ENCODE data around the gene MYLK.

MYLK gene

DNA sequence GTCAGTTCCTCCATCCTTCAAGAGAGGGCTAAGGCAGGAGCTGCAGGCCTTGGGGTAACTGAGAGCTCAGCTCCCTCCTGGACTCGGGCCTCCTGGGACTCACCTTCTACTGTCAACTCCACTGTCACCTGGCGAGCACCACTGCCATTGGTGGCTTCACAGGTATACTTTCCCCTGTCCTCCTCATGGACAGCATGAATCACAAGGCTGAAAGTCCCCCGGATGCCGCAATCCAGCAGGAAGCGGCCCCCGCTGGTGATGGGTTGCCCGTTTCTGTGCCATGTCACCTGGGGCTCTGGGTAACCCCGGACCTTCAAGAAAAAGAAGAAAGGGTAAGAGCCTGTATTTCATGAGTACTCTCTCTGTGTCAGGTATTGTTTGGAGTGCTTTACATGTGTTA, 131.9 kb downstream of the MYLK start:
- Histone ChIP-seq H3K27me3 (ENCODE audit: control insufficient read depth, insufficient read depth, low read length) (no peaks in the 10 kb centered on the region), H3K27ac (ENCODE audit: low read length) (no peak overlapping the region), H3K9me3 (ENCODE audit: control insufficient read depth, insufficient read depth, low read length) (no peaks in the 10 kb centered on the region), H3K36me3 (ENCODE audit: control insufficient read depth, insufficient read depth, low read length) (no peaks in the 10 kb centered on the region), H3K4me3 (ENCODE audit: low read length) (no peak overlapping the region), H3K4me1 (ENCODE audit: control insufficient read depth, insufficient read depth, low read length) (no peaks in the 10 kb centered on the region)
- DNase-seq (ENCODE audit: low read depth, low spot score): no peak
- no CpG with 5 or more reads among the region's 8 CpGs for WGBS (ENCODE audit: insufficient coverage, insufficient read length)

DNA sequence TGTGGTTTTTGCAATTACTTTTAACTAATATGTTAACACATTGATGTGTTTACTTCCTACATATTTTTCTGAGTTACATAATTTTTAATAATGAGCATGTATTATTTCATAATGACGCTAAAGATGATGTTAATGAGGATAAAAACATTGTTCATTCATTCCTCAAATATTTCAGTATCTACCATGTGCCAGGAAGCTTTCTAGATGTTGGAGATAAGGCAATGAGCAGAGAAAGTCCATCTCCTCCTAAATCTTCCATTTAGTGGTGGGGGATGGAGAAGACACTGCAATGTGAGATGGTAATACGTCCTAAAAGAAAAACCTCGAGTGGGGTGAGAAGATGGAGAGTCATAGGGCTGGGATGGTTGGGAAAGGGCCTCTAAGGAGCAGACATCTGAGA, 132.7 kb downstream of the MYLK start:
- H3K4me1 ChIP-seq (ENCODE audit: control insufficient read depth, insufficient read depth, low read length): no peaks in the 10 kb centered on the region
- no peak overlapping the region for H3K4me3 ChIP-seq (ENCODE audit: low read length)
- WGBS (ENCODE audit: insufficient coverage, insufficient read length): no CpG with 5 or more reads among the region's 3 CpGs
- no peaks in the 10 kb centered on the region for H3K9me3 ChIP-seq (ENCODE audit: control insufficient read depth, insufficient read depth, low read length)
- H3K27me3 ChIP-seq (ENCODE audit: control insufficient read depth, insufficient read depth, low read length): no peaks in the 10 kb centered on the region
- no peak overlapping the region for H3K27ac ChIP-seq (ENCODE audit: low read length)
- DNase-seq (ENCODE audit: low read depth, low spot score): no peak
- no peaks in the 10 kb centered on the region for H3K36me3 ChIP-seq (ENCODE audit: control insufficient read depth, insufficient read depth, low read length)

DNA sequence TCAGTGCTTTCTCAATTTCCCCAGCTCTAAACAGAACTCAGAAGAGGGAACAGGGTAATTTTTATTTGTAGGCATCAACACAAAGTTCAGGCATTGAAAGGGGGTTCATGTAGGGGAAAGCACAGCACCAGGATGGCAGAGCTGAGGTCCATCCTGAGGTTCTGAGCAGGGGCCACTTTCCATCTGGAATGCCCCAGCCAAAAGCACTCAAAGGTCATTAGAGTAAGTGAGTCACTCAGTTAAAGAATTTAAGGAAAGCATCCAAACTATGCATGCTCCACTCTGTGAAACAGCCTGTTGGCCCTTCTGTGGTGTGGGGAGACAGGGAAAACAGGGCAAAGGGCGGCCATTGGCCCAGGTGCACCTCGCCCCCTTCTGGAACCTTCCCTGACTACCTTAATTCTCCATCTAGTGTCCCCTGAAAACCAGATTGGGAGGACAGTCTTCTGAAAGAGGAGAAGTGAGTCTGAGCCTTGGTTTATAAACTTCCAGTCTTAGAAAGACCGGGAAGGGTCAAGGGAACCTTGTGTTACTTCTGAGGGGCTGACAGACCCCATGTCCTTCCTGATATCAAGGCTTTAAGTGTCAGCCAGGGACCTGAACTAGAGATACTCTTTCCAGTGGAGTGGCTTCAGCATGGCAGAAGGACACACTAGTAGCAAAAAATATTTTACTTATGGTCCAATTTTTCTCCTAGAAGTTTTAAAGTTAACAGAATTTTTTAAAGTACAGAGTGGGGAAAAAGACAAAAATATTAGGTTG, 133.3 kb downstream of the MYLK start:
- no CpG with 5 or more reads among the region's 3 CpGs for WGBS (ENCODE audit: insufficient coverage, insufficient read length)
- Histone ChIP-seq H3K9me3 (ENCODE audit: control insufficient read depth, insufficient read depth, low read length) (no peaks in the 10 kb centered on the region), H3K27me3 (ENCODE audit: control insufficient read depth, insufficient read depth, low read length) (no peaks in the 10 kb centered on the region), H3K36me3 (ENCODE audit: control insufficient read depth, insufficient read depth, low read length) (no peaks in the 10 kb centered on the region), H3K4me3 (ENCODE audit: low read length) (no peak overlapping the region), H3K27ac (ENCODE audit: low read length) (no peak overlapping the region), H3K4me1 (ENCODE audit: control insufficient read depth, insufficient read depth, low read length) (no peaks in the 10 kb centered on the region)
- DNase-seq (ENCODE audit: low read depth, low spot score): no peak

DNA sequence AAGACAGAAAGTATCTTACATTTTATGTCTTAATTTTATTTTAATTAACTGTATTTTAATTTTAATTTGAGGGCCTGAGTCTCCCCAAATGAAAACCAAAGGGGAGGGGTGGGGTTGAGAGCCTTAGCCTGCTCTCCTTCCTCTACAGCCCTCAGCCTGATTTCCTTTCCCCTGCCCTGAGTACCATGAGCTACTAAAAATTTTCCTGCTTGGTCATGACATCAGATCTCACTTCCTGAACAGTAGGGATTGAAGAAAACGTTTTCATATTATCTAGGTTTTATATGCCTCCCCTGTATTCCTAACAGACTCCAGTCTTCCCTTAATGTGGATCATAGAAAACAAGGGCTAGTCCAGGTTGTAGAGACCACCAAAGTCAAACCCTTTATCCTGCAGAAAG, 133.9 kb downstream of the MYLK start:
- Histone ChIP-seq H3K4me3 (ENCODE audit: low read length) (no peak overlapping the region), H3K36me3 (ENCODE audit: control insufficient read depth, insufficient read depth, low read length) (no peaks in the 10 kb centered on the region), H3K27ac (ENCODE audit: low read length) (no peak overlapping the region), H3K4me1 (ENCODE audit: control insufficient read depth, insufficient read depth, low read length) (no peaks in the 10 kb centered on the region), H3K9me3 (ENCODE audit: control insufficient read depth, insufficient read depth, low read length) (no peaks in the 10 kb centered on the region), H3K27me3 (ENCODE audit: control insufficient read depth, insufficient read depth, low read length) (no peaks in the 10 kb centered on the region)
- no peak for DNase-seq (ENCODE audit: low read depth, low spot score)
- no CpG with 5 or more reads among the region's 1 CpG for WGBS (ENCODE audit: insufficient coverage, insufficient read length)

DNA sequence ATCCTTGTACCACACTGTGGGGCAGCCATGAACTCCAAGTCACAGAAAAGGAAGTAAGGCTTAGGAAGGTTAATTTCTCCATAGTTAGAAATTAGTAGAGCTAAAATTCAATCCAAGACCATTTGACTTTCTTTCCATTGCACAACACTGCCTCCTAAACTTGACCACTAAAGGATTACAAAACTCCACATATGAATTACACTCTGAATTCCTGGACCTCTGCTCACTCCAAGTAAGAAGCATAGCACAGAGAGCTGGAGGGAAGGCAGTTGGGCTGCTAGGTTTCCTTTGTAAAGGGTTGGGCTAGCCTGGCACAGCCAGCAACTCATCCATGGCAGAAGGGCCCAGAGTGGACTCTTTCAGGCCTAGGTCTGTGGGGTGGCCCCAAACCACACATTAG, 134.4 kb downstream of the MYLK start:
- Histone ChIP-seq H3K9me3 (ENCODE audit: control insufficient read depth, insufficient read depth, low read length) (no peaks in the 10 kb centered on the region), H3K27ac (ENCODE audit: low read length) (no peak overlapping the region), H3K4me3 (ENCODE audit: low read length) (no peak overlapping the region), H3K36me3 (ENCODE audit: control insufficient read depth, insufficient read depth, low read length) (no peaks in the 10 kb centered on the region), H3K4me1 (ENCODE audit: control insufficient read depth, insufficient read depth, low read length) (no peaks in the 10 kb centered on the region), H3K27me3 (ENCODE audit: control insufficient read depth, insufficient read depth, low read length) (no peaks in the 10 kb centered on the region)
- DNase-seq (ENCODE audit: low read depth, low spot score): no peak

DNA sequence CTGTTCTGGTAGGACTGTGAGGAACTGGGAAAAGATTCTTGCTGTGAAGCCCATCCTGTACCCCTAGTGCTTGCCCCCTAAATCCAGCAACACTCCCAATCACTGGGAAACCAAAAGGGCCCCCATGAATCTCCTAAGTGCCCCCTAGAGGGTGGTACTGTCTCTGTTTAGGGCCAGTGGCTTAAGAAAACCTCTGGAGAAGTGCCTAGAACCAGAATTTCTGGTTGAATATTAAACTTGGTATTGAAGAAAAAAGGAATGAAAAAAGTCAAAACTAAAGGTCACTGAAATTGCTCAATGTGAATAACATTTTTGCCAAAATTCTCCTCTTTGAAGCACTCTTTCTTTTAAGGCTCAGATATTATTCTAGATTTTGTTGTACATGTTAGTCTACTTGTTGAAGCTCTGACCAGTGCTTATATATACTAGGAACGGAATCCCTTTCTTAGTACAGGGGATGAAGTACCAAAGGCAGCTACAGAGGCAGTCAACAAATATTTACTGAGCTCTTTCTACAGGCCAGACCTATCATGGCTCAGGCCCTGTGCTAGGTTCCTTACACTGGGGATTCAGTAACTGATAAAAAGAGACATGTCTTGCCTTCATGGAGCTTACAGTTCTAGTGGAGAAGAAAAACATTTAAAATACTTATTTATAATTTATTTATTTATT, 138.8 kb downstream of the MYLK start:
- WGBS (ENCODE audit: insufficient coverage, insufficient read length): no CpG with 5 or more reads among the region's 1 CpG
- no peak for DNase-seq (ENCODE audit: low read depth, low spot score)

DNA sequence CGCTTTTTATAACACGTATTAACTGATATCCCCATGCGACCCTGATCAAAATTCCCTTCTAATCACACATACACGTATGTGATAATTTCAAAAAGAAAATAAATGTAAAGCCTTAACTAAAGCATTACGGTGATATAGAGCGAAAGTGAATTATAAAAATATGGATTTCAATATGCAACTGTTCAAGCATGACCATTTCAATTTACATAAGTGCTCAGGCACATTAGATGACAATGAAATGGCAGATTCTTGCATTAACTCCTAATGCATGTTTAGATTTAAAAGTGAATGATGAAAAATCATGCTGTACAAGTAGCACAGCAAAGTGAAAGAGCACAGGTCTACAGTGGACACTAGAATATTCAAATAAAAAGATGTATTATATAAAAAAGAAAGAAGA, 140.1 kb downstream of the MYLK start:
- DNase-seq (ENCODE audit: low read depth, low spot score): no peak
- Histone ChIP-seq H3K4me3 (ENCODE audit: low read length) (no peak overlapping the region), H3K36me3 (ENCODE audit: control insufficient read depth, insufficient read depth, low read length) (0 out of 2 replicates have a peak, but pooled peaks cover 3% of the 10 kb centered on the region), H3K27ac (ENCODE audit: low read length) (no peak overlapping the region), H3K27me3 (ENCODE audit: control insufficient read depth, insufficient read depth, low read length) (no peaks in the 10 kb centered on the region), H3K9me3 (ENCODE audit: control insufficient read depth, insufficient read depth, low read length) (no peaks in the 10 kb centered on the region), H3K4me1 (ENCODE audit: control insufficient read depth, insufficient read depth, low read length) (no peaks in the 10 kb centered on the region)
- WGBS (ENCODE audit: insufficient coverage, insufficient read length): 100% methylated on average over 5 of the region's 6 CpGs

More for the DNA sequence above, 138.8 kb downstream of the MYLK start:
- Histone ChIP-seq H3K9me3 (ENCODE audit: control insufficient read depth, insufficient read depth, low read length) (no peaks in the 10 kb centered on the region), H3K4me1 (ENCODE audit: control insufficient read depth, insufficient read depth, low read length) (no peaks in the 10 kb centered on the region), H3K27me3 (ENCODE audit: control insufficient read depth, insufficient read depth, low read length) (no peaks in the 10 kb centered on the region), H3K4me3 (ENCODE audit: low read length) (no peak overlapping the region), H3K27ac (ENCODE audit: low read length) (no peak overlapping the region), H3K36me3 (ENCODE audit: control insufficient read depth, insufficient read depth, low read length) (0 out of 2 replicates have a peak, but pooled peaks cover 3% of the 10 kb centered on the region)

DNA sequence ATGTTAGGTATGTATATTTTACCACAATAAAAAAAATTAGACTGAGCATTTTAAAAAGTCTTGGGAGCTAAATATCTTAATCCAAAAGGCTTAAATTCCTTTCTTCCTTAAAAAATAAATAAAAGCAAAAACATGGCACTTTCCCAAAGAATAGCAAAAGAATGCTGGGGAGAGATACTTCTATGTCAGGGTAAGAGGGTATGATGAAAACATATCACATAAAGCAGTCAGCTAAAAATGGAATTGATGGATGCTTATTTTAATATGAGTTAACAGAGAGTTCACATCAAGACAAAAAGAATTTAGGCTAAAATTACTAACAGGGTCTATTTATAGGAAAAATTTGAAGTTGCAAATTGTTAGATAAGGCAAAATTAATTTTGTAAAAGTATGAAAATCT, 141.0 kb downstream of the MYLK start:
- DNase-seq (ENCODE audit: low read depth, low spot score): no peak
- H3K4me1 ChIP-seq (ENCODE audit: control insufficient read depth, insufficient read depth, low read length): no peaks in the 10 kb centered on the region
- H3K36me3 ChIP-seq (ENCODE audit: control insufficient read depth, insufficient read depth, low read length): 0 out of 2 replicates have a peak, but pooled peaks cover 3% of the 10 kb centered on the region
- no peak overlapping the region for H3K27ac ChIP-seq (ENCODE audit: low read length)
- H3K9me3 ChIP-seq (ENCODE audit: control insufficient read depth, insufficient read depth, low read length): no peaks in the 10 kb centered on the region
- no peak overlapping the region for H3K4me3 ChIP-seq (ENCODE audit: low read length)
- H3K27me3 ChIP-seq (ENCODE audit: control insufficient read depth, insufficient read depth, low read length): no peaks in the 10 kb centered on the region

DNA sequence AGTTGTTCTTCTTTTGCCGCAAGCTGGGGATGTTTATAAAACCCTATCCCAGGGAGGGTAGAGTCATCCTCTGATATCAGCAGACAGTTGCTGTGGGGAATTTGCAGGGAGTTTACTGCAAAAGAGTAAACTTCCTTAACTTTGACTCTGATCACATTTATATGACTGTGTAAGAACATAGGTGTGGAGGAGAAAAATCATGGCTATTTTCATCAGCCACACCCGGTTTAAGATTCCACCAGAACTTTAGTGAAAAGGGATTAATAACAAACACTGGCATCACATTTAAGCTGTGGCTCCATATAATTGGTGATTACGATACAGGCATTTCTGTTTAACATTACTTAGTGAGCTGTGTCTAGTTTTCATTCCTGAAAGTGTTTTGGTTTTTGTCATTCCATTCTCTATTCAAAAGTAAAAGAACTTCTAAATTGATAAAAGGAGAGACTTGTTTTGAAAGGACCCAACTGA, 143.1 kb downstream of the MYLK start:
- Histone ChIP-seq H3K27ac (ENCODE audit: low read length) (no peak overlapping the region), H3K4me1 (ENCODE audit: control insufficient read depth, insufficient read depth, low read length) (no peaks in the 10 kb centered on the region), H3K27me3 (ENCODE audit: control insufficient read depth, insufficient read depth, low read length) (no peaks in the 10 kb centered on the region), H3K9me3 (ENCODE audit: control insufficient read depth, insufficient read depth, low read length) (no peaks in the 10 kb centered on the region), H3K36me3 (ENCODE audit: control insufficient read depth, insufficient read depth, low read length) (0 out of 2 replicates have a peak, but pooled peaks cover 3% of the 10 kb centered on the region), H3K4me3 (ENCODE audit: low read length) (no peak overlapping the region)
- no CpG with 5 or more reads among the region's 3 CpGs for WGBS (ENCODE audit: insufficient coverage, insufficient read length)
- no peak for DNase-seq (ENCODE audit: low read depth, low spot score)

DNA sequence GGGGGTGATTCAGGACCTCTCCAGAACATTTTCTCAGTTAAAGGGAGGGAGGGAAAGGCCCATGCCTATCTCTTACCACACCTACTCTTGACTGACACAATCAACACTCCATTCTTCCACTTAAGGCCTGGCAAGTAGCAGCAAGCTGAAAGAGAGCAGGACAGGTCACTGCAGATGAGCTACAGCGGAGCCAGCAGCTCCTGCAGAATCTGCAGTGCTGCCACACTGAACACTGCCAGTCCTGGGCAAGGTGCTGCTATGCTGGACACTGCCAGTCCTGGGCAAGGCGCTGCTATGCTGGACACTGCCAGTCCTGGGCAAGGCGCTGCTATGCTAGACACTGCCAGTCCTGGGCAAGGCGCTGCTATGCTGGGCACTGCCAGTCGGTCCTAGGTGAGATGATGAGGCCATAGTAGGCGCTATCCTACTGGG, 143.7 kb downstream of the MYLK start:
- WGBS (ENCODE audit: insufficient coverage, insufficient read length): no CpG with 5 or more reads among the region's 6 CpGs

More for the DNA sequence above, 143.7 kb downstream of the MYLK start:
- DNase-seq (ENCODE audit: low read depth, low spot score): no peak
- Histone ChIP-seq H3K27me3 (ENCODE audit: control insufficient read depth, insufficient read depth, low read length) (no peaks in the 10 kb centered on the region), H3K36me3 (ENCODE audit: control insufficient read depth, insufficient read depth, low read length) (0 out of 2 replicates have a peak, but pooled peaks cover 3% of the 10 kb centered on the region), H3K4me3 (ENCODE audit: low read length) (no peak overlapping the region), H3K4me1 (ENCODE audit: control insufficient read depth, insufficient read depth, low read length) (no peaks in the 10 kb centered on the region), H3K27ac (ENCODE audit: low read length) (no peak overlapping the region), H3K9me3 (ENCODE audit: control insufficient read depth, insufficient read depth, low read length) (no peaks in the 10 kb centered on the region)

Data from iPS DF 6.9 (cell line).